Calu3 (cell line): ENCODE data around the gene RAB3IL1. TPM values are rescaled to one million over a fixed set of nuclear protein-coding genes. Genes with fewer than 3 reads are reported as not detected.

ENCODE experiments used
- BruUV-seq: library from RNA; stranded (reverse); fragments of 400-500 nt; replicated peaks from 2 replicates; lab custom pipeline; 2021; lab: Mats Ljungman, UMichigan
- CTCF ChIA-PET: fragments of 300-600 bp; sonication (Branson Sonifier 250); formaldehyde crosslinking; loops from one replicate; lab custom pipeline; 2022; ENCODE audit warnings: antibody characterized with exemption; lab: Charles Lee
- DNase-seq: peaks from one replicate; pipeline ENCODE4 v3.0.0; 2022
- H3K27ac Mint-ChIP-seq: one replicate; pipeline ENCODE4 v1.8.0; 2022; ENCODE audit warnings: mixed read lengths; ENCODE audit not compliant: unreplicated experiment
- H3K27me3 Mint-ChIP-seq: one replicate; pipeline ENCODE4 v1.8.0; 2022; ENCODE audit warnings: mixed read lengths; ENCODE audit not compliant: unreplicated experiment
- H3K36me3 Mint-ChIP-seq: one replicate; pipeline ENCODE4 v1.8.0; 2022; ENCODE audit warnings: mild to moderate bottlenecking, moderate library complexity, mixed read lengths; ENCODE audit not compliant: insufficient read depth, unreplicated experiment
- H3K4me1 Mint-ChIP-seq: one replicate; pipeline ENCODE4 v1.8.0; 2022; ENCODE audit warnings: mild to moderate bottlenecking, low read depth, mixed read lengths; ENCODE audit not compliant: unreplicated experiment
- H3K4me3 Mint-ChIP-seq: one replicate; pipeline ENCODE4 v1.8.0; 2022; ENCODE audit warnings: mild to moderate bottlenecking, low read depth, moderate library complexity, mixed read lengths; ENCODE audit not compliant: unreplicated experiment
- H3K9me3 Mint-ChIP-seq: one replicate; pipeline ENCODE4 v1.8.0; 2022; ENCODE audit warnings: low read depth, mixed read lengths; ENCODE audit not compliant: unreplicated experiment
- intact Hi-C: fragments of 100-400 bp; cut with micrococcal nuclease; formaldehyde crosslinking; loops from one replicate; pipeline ENCODE4 v1.10.0; 2022; ENCODE audit not compliant: unreplicated experiment
- total RNA-seq: library from RNA; stranded (reverse); gene quantifications from 2 replicates; pipeline ENCODE4 v1.2.3, GENCODE V29; 2022
- TF ChIP-seq, protein P1 (sequence below): fragments of 200-600 bp; IDR thresholded peaks from one replicate; pipeline ENCODE4 v1.8.0; 2022; ENCODE audit warnings: antibody characterized with exemption; ENCODE audit not compliant: unreplicated experiment

Gene RAB3IL1
- total RNA-seq, 1 experiment from 2014 or later, result 0.76 TPM

DNA sequence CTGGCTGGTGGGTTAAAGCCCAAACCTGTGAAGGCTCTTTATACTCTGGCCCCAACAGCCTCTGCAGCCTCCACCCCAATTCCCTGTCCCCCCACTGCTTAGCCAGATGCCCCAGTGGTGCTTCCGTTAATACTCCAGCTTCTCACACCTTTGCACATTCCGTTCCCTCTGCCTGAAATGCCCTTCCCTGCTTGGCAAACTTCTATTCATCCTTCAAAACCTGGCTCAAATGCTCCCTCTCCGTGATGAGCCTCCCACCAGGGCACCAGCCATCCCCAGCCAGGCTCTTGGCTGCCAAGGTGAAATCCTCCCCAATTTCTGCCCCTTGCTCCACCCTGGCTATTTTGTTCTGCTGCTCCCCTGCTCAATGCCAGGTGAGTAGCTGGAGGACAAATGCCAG lies 13.5 kb downstream of the RAB3IL1 start:
- BruUV-seq, result no TSS peak
- H3K9me3 Mint-ChIP-seq, result no peaks in the 10 kb centered on the region
- no peaks in the 10 kb centered on the region for H3K36me3 Mint-ChIP-seq
- TF ChIP-seq, protein P1, sequence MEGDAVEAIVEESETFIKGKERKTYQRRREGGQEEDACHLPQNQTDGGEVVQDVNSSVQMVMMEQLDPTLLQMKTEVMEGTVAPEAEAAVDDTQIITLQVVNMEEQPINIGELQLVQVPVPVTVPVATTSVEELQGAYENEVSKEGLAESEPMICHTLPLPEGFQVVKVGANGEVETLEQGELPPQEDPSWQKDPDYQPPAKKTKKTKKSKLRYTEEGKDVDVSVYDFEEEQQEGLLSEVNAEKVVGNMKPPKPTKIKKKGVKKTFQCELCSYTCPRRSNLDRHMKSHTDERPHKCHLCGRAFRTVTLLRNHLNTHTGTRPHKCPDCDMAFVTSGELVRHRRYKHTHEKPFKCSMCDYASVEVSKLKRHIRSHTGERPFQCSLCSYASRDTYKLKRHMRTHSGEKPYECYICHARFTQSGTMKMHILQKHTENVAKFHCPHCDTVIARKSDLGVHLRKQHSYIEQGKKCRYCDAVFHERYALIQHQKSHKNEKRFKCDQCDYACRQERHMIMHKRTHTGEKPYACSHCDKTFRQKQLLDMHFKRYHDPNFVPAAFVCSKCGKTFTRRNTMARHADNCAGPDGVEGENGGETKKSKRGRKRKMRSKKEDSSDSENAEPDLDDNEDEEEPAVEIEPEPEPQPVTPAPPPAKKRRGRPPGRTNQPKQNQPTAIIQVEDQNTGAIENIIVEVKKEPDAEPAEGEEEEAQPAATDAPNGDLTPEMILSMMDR, result no peak
- peaks cover 21% of the 10 kb centered on the region for H3K27me3 Mint-ChIP-seq
- intact Hi-C loops, result no loop called here
- CTCF ChIA-PET, result interaction anchor here (1.0 to 1.2 kb wide), 3 partner anchors 44 to 178 kb away, joined by 4 read pairs; no protein-coding TSS in a partner anchor
- no peaks in the 10 kb centered on the region for H3K4me1 Mint-ChIP-seq
- DNase-seq, result no peak
- H3K27ac Mint-ChIP-seq, result peak overlapping the region; percentile 9
- H3K4me3 Mint-ChIP-seq, result peak overlapping the region; percentile 16

DNA sequence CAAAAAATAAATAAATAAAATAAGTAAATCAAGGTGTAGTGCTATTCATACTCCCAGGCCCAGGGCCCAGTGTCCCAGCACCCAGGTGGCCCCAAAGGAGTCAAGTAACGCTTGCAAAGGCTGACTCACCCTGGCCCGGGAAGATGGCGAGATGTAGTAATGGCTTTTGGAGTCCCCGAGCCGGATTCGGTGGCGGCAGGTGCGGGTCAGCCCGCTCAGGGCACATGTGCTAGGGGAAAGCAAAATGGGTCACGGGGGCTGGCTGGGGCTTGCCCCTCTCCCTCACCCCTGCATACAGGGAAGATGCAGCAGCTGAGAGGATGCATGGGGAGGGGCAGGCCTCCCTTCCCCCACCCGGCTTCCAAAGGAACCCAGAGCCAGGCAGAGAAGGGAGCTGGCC lies 15.1 kb downstream of the RAB3IL1 start:
- Mint-ChIP-seq H3K9me3 (no peaks in the 10 kb centered on the region), H3K36me3 (no peaks in the 10 kb centered on the region), H3K27ac (no peak overlapping the region), H3K4me3 (no peak overlapping the region), H3K4me1 (no peaks in the 10 kb centered on the region), H3K27me3 (peaks cover 21% of the 10 kb centered on the region)
- intact Hi-C loops, result no loop called here
- TF ChIP-seq, protein P1, result no peak
- CTCF ChIA-PET, result interaction anchor here (0.6 to 8.3 kb wide), 2 partner anchors 46 to 595 kb away, joined by 3 to 96 read pairs; no protein-coding TSS in a partner anchor
- no TSS peak for BruUV-seq
- no peak for DNase-seq

DNA sequence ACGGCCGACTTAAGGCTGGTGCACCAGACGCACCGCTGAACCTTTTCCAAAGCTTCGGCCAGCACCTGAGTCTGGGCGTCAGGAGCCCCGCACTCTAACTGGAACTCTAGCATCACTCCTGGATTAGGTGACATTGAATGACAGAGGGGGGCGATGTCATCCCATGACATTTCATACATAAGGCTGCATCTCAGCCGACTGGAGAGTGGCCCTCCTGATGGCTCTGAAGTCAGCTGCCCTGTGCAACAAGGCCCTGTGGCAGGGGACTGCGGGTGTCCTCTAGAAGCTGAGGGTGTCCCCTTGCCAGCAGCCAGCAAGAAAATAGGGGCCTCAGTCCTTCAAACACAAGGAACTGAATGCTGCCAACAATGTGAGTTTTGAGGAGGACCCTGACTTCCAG lies 16.0 kb downstream of the RAB3IL1 start:
- Mint-ChIP-seq H3K27me3 (peaks cover 27% of the 10 kb centered on the region), H3K4me3 (no peak overlapping the region), H3K36me3 (no peaks in the 10 kb centered on the region), H3K27ac (no peak overlapping the region), H3K9me3 (no peaks in the 10 kb centered on the region), H3K4me1 (no peaks in the 10 kb centered on the region)
- DNase-seq, result no peak
- TF ChIP-seq, protein P1, result no peak
- CTCF ChIA-PET, result interaction anchor here (1.4 to 8.3 kb wide), 2 partner anchors 47 to 181 kb away, joined by 8 to 96 read pairs; no protein-coding TSS in a partner anchor
- BruUV-seq, result no TSS peak
- intact Hi-C loops, result no loop called here

DNA sequence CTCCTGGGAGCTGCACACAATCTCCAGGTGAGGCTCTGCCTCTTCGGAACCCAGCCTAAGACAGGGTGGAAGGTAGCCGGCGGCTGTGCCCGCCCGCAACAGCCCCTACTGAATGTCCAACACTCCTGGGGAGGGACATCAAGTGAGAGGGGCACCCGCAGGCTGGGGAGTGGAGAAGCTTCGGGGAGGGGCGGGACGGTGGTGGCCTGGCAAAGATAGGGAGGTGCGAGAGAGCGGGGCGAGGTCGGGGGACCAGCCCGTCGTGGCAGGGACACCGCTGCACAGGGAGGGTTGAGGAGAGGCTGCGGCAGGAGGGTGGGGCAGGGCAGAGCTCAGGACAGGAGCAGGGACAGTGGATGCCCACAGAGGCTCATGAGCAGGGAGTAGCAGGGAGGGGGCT lies 17.1 kb downstream of the RAB3IL1 start:
- H3K4me1 Mint-ChIP-seq, result no peaks in the 10 kb centered on the region
- no peak overlapping the region for H3K4me3 Mint-ChIP-seq
- CTCF ChIA-PET, result interaction anchor here (1.4 to 8.3 kb wide), 3 partner anchors 48 to 208 kb away, joined by 8 to 96 read pairs (median 47); no protein-coding TSS in a partner anchor
- no peak for DNase-seq
- H3K9me3 Mint-ChIP-seq, result no peaks in the 10 kb centered on the region
- H3K36me3 Mint-ChIP-seq, result no peaks in the 10 kb centered on the region
- intact Hi-C loops, result no loop called here
- no TSS peak for BruUV-seq
- TF ChIP-seq, protein P1, result no peak
- no peak overlapping the region for H3K27ac Mint-ChIP-seq
- peaks cover 38% of the 10 kb centered on the region for H3K27me3 Mint-ChIP-seq
